HG03066 (cell line): Measurements from ENCODE around the gene FXYD7.

Experiments
- ATAC-seq: cut with Tn5 transposase; IDR thresholded peaks from one replicate; pipeline ENCODE4 v1.9.1; 2021; ENCODE audit warnings: low read depth; ENCODE audit not compliant: unreplicated experiment

FXYD7 gene

DNA sequence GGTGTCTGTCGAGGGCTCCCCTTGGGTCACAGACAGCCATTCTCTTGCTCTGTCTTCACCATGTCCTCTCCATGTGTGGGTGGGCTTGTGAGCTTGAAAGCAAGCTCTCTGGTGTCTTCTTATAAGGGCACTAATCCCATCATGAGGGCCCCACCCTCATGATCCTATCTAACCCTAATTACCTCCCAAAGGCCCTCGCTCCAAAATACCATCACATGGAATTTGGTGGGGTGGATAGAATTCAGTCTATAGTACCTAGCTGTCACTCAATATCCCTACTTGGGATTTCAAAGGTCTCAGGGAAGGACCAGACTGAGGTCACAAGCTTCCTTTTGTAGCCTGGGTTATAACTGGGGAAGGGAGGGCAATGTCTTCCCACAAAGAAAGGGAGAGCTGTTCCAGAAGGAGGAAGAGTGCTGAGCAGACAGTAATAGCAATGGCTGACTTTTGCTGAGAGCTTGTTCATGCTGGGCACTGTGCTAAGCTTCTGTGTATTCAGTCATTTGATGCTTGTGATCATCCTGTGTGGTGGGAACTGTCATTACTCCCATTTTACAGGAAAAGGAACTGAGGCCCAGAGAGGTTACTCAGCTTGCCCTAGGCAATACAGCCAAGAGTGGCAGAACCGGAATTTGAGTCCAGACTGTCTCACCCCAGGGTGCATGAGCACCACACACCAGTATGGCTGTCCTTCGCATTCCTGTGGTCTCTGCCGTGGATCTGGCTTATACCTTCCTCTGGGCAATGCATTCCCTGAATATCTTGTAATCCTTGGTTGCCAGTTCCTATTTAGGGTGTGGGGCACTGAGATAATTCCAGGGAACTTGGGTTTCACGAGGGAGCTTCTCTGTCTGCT lies 19.6 kb downstream of the FXYD7 start:
- no peak for ATAC-seq

DNA sequence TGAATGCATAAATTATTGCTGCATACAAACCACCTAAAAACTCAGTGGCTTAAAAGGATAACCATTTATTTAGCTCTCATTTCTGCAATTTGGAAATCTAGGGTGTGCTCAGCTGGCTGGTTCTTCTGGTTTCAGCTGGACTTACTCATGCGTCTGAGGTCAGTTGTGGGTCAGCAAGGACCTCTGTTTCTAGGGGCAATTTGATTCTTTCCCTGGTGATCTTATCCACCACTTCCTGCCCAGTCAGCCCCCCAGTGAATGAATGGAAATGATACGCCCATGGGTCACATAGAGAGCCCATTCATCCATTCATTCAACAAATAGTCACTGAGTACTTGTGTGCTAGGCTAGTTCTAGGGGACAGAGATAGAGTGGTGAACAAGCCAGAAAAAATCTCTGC lies 21.4 kb downstream of the FXYD7 start:
- no peak for ATAC-seq

DNA sequence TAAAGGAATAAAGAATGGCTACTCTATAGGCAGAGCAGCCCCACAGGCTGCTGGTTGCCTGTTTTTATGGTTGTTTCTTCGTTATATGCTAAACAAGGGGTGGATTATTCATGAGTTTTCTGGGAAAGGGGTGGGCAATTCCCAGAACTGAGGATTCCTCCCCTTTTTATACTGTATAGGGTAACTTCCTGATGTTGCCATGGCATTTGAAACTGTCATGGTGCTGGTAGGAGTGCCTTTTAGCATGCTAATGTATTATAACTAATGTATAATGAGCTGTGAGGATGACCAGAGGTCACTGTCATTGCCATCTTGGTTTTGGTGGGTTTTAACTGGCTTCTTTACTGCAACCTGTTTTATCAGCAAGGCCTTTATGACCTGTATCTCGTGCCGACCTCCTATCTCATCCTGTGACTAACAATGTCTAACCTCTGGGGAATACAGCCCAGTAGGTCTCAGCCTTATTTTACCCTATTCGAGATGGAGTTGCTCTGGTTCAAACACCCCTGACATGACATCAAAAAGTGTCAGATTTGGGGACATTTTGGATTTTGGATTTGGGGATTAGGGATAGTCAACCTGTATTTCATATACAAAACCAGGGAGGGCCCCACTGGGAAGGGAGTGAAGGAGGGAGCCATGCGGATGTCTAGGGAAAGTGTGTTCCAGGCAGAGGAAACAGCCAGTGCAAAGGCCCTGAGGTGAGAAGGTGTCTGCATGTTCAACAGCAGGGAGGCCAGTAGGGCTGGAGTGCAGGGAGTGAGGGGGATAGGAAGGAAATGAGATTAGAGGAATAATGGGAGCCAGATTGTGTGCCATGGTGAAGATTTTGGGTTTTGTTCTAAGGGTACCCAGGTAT lies 22.4 kb downstream of the FXYD7 start:
- no peak for ATAC-seq

DNA sequence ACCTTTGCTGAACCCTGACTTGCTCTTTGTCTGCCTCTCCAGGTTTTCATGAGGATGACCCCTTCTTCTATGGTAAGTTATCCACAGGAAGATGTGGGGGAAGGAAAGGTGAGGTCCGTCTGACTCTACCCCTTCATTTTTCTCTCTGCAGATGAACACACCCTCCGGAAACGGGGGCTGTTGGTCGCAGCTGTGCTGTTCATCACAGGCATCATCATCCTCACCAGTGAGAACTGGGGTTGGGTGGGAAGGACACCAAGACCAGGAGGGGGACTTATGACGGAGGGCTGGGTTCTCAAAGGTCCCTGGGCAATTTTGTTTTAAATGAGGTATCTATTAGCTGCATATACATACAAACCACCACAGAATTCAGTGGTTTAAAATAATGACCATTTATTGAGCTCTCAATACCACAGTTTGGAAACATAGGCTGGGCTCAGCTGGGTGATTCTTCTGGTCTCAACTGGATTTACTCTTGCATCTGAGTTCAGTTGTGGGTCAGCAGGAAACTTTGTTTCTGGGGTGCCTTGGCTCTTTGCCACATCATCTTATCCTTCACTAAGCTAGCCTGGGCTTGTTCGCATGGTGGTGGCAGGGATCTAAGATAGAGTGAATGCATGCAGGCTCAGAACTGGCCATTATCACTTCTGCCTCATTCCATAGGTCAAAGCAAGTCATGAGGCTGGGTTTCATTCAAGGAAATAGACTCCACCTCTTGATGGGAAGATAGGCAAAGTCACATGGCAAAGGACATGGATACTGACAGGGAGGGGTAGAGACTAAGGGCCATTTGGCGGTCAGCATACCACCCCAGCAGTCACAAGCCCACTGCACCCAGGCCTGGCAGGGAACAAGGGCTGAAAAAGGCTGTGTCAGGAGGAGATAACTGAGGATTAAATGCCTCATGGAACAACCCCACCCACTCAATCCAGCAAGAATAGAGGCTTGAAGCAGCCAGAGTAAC lies 23.3 kb downstream of the FXYD7 start:
- no peak for ATAC-seq

DNA sequence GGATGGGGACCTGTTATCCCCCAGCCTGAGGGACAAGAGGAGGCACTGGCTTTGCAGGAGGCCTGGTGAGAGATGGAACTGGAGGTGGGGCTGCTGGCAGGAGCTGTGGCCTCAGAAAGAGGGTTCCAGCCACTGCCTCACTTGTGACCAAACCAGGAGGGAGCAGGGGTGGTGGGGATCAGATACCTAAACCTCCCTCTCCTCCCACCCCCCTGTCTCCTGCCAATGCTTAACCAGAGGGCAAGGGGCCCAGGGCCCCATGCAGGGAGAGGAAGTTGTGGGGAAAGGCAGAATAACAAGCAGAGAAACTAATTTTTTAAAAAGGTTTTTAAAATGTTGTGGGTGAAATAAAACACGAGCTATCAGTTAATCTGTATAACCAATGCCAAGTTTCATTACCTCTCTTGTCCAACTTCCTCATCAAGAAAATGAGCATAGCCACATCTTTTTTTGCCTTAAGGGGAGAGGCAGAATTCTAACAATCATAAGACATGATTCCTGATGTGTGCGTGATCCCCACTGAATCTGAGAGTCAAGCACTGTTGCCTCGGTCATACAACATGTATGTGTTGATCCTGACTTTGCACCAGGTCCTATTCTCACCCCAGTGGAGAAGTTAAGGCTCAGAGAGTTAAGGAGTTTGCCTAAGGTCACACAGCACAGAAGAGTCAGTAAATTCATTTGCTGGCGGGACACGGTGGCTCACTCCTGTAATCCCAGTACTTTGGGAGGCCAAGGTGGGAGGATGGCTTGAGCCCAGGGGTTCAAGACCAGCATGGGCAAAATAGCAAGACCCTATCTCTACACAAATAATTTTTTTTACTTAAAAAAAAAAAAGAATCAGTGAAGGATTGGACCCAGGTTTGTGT lies 24.4 kb downstream of the FXYD7 start:
- no peak for ATAC-seq

DNA sequence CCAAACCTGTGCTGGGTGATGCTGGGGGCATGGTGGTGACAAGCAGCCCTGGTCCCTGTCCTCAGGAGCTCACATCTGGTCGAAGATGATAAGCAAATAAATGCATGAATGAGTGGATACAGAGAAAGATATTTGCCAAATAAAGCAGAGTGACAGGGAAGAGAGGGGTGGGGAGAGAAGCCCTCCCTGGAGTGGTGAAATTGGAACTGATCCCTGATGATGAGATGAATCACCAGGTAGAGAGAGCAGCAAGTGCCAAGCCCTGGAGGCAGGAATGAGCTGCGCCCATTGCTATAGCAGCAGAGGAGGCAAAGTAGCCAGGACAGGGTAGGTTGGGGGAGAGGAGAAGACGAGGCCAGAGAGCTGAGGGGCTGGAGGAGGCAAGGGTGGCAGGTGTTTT lies 25.1 kb downstream of the FXYD7 start:
- no peak for ATAC-seq

DNA sequence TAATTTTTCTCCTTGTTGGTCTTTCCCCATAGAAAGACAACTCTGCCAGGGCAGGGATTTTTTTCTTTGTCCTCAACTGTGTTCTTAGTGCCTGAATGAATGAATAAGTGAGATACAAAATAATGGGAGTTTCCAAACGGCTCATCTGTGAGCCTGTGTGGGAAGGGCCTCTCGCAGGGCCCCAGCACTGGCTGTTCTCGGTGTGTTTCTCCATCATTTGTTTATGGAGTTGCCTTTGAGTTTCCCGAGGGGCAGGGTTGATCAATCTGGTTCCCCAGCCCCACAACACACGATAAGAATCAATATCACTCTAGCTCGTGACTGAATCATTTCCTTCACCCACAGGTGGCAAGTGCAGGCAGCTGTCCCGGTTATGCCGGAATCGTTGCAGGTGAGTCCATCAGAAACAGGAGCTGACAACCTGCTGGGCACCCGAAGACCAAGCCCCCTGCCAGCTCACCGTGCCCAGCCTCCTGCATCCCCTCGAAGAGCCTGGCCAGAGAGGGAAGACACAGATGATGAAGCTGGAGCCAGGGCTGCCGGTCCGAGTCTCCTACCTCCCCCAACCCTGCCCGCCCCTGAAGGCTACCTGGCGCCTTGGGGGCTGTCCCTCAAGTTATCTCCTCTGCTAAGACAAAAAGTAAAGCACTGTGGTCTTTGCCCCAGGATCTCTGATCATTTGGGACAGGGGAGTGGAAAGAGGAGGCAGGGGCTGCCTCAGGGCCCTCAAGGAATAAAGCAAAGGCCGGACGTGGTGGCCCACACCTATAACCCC lies 26.4 kb downstream of the FXYD7 start:
- ATAC-seq, result no peak

DNA sequence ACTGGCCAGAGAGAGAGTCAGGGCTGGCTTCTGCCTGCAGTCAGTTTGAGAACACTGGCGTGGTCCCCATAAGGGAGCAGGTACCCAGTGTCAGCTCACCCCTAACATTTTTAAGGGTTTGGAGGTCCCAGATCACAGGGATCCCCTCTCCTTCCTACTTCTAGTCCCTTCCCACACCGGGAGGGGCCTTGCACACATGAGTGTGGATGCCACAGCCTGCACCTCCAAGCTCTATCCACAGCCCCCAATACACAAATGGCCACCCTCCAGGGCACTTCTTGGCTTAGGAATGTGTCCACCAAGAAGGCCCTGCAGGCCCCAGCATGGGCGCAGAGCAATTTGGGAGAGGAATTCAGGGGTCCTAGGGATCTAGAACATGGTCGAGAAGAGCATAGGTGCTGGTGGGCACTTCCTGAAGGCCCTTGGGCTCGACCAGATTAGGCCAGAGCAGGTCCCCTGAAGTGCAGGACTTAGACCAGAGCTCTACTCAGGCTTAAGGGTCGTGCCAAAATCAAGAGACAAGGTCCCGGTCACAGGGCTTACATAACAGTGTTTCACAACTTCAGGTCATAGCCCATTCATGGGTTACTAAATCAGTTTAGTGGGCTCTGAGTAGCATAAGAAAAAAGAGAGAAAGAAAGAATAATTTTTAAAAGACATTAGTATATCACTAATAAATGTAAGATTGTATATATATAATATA lies 27.5 kb downstream of the FXYD7 start:
- ATAC-seq, result no peak

DNA sequence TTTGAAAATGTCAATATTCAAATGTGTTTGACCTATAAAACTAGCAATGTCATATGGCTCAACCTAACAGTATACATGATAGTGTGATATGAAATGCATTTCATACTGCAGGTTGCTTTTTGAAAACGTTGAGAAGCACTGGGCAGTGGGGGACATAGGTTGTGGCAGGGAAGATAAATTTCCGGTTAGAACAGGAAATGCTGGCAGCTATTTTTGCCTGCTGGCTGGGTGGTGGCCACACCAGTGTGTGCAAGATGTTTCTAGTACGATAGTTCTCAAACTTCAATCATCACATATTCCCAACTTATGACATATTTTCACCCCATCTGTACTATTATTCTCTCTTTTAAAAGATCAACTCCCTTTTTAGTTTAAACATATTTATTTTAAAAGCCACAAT lies 28.7 kb downstream of the FXYD7 start:
- ATAC-seq, result no peak

DNA sequence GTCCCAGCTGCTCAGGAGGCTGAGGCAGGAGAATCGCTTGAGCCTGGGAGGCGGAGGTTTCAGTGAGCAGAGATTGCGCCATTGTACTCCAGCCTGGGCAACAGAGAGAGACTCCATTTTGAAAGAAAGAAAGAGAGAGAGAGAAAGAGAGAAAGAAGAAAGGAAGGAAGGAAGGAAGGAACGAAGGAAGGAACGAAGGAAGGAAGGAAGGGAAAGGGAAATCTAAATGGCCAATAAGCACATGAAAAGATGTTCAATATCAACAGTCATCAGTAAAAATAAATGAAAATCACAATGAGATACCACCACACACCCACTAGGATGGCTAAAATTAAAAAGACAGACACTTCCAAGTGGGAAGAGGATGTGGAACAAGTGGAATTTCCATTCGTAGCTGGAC lies 31.2 kb downstream of the FXYD7 start:
- no peak for ATAC-seq

DNA sequence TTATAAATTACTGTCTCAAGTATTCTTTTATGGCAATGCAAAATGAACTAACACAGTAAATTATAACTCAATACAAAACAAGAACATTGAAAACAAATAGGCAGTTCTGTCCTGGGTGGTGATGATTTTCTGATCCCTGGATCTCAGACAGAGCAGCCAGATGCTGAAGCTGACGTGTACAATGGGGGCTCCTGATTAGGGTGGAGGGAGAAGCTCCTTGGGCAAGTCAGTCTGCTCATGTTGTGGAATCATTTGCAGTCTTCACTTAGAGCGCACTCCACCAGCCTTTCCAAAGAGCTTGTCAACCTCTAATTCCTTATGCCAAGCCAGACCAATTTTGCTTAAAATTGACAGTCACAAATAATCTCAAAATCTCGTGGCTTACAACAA lies 33.1 kb downstream of the FXYD7 start:
- no peak for ATAC-seq

DNA sequence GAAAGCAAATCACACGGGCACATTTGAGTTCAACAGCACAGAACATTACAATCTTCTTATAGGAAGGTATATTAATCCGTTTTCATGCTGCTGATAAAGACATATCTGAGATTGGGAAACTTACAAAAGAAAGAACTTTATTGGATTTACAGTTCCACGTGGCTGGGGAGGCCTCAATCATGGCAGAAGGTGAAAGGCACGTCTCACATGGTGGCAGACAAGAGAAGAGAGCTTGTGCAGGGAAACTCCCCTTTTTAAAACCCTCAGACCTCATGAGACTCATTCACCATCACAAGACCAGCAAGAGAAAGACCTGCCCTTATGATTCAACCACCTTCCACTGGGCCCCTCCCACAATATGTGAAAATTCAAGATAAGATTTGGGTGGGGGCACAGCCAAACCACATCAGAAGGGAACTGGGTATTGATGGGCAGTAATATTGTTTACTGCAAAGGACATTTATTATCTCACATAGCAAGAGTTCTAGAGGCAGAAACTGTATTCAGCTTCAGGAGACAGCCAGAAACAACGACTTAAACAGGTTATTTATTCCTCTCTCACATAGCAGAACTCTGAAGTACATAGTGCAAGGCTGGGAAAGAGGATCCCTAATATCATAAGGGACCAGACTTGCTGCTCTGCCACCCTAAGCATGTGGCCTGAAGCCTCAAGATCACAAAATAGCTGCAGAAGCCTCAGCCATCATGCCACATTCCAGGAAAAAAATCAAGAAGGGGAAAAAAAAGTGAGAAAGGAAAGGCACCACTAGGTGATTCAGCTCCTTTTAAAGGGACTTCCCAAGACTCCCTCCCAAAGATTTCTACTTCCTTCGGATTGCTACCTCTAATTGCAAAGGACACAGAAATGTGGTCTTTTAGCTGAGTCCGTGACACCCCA lies 34.6 kb downstream of the FXYD7 start:
- no peak for ATAC-seq

DNA sequence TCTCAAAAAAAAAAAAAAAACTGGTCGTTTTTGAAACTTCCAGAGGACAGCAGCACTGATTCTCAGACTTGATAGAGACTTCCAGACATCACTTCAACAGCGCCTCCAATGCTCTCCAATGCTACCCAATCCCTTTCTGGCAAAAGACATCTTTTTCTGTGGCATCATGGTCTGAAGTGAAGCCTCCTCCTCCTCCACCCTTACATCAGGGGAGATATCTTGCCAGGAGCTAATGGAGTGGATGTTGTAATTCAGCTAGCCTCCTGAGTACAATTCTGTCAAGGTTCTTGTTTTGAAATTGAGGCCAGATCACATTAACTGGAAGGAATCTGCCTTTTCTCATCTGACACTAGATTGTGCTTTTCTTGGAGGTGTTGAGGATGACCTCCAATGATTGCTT lies 35.6 kb downstream of the FXYD7 start:
- no peak for ATAC-seq

DNA sequence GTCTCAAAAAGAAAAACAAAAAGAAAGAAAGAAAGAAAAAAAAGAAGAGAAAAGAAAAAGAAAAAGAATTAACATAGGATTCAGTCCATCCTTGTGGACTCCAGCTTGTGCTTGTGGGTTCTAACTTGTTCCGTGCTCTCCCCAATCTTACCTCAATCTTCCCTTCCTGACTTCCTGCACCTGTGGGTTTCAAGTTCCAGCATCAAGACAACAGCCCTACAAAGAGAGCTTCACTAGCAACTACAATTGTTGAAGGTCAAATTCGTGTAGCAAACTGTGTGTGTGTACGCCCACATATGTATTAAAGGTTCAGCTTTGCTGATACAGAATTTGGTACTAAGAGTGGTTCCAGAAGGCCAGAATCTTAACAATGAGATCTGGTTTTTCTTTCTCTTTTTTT lies 36.8 kb downstream of the FXYD7 start:
- ATAC-seq, result no peak

DNA sequence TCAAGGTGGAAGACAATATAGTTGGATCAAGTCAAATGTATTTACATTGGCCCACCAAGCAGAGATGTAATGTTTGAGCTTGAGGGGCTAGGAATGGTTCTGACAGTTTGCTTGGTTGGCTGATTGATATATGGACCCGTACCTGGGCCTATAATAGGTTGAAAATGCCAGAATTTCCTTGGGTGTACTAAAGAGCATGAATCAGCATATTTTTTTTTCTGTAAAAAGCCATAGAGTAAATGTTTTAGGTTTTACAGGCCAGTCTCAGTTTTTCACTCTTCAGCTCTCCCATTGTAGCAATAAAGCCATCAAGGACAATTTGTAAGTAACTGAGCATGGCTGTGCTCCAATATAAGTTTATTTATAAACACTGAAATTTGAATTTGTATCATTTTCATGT lies 38.3 kb downstream of the FXYD7 start:
- no peak for ATAC-seq

DNA sequence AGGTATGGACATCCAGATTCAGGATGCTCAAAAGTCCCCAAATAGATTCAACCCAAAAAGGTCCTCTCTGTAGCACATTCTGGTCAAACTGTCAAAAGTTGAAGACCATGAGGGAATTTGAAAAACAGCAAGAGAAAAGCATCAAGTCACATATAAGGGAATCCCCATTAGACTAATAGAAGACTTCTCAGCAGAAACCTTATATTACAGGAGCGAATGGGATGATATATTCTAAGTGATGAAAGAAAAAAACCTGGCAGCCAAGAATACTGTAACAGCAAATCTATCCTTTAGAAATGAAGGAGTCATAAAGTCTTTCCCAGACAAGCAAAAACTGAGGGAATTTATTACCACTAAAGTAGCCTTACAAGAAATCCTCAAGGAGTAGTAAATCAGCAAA lies 41.2 kb downstream of the FXYD7 start:
- no peak for ATAC-seq

DNA sequence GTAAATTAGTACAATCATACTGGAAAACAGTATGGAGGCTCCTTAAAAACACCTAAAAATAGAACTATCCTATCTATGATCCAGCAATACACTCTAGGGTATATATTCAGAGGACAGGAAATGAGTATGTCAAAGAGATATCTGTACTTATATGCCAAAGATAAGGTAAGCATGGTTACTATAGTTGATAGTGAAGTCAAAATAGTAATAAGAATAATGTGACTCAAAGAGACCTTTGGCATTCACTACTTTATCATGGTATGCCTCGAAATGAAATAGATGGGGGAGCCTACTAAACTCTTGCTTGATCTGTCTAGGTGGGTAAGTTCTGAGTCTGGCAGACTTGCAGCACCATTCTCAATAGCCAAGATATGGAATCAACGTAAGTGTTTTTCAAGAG lies 41.8 kb downstream of the FXYD7 start:
- ATAC-seq, result no peak
